Neural cell (in vitro differentiated cells): ENCODE data around the gene RNF145. TPM values are rescaled to one million over a fixed set of nuclear protein-coding genes. Genes with fewer than 3 reads are reported as not detected.
"Not testable (repeated sequence)": the region's sequence is repeated elsewhere in the genome, so short reads cannot be mapped to it uniquely, and the experiment has no call there.

Experiments used
- H2AFZ ChIP-seq: fragments of 200-600, 300-800 bp; sonication (generic), shearing (Covaris generic); 2 replicates; pipeline ENCODE4 v1.6.0; 2014; ENCODE audit warnings: low read depth, mild to moderate bottlenecking, antibody characterized with exemption, low read length, moderate library complexity
- H3F3A ChIP-seq: fragments of 200-600 bp; shearing (Covaris generic); 2 replicates; pipeline ENCODE4 v1.6.1; 2016; ENCODE audit warnings: mild to moderate bottlenecking, moderate library complexity, mixed read lengths, antibody characterized with exemption, low read length; ENCODE audit not compliant: insufficient read depth, poor library complexity, severe bottlenecking
- H3K27ac ChIP-seq: fragments of 200-600, 300-800 bp; sonication (generic), shearing (Covaris generic); 2 replicates; pipeline ENCODE4 v1.5.1; 2014; ENCODE audit warnings: mild to moderate bottlenecking, low read length, moderate library complexity
- H3K27me3 ChIP-seq: fragments of 300-800, 200-600 bp; sonication (generic), shearing (Covaris generic); 2 replicates; pipeline ENCODE4 v1.6.0; 2014; ENCODE audit warnings: mild to moderate bottlenecking, low read depth, low read length, moderate library complexity; ENCODE audit not compliant: insufficient read depth
- H3K36me3 ChIP-seq: fragments of 300-800, 200-600 bp; sonication (generic), shearing (Covaris generic); 2 replicates; pipeline ENCODE4 v1.5.1; 2014; ENCODE audit warnings: mild to moderate bottlenecking, antibody characterized with exemption, low read length, moderate library complexity; ENCODE audit not compliant: insufficient read depth
- H3K4me2 ChIP-seq: fragments of 300-800, 200-600 bp; sonication (generic), shearing (Covaris generic); 2 replicates; pipeline ENCODE4 v1.6.0; 2014; ENCODE audit warnings: mild to moderate bottlenecking, low read length
- H3K4me3 ChIP-seq: fragments of 300-800, 200-600 bp; sonication (generic), shearing (Covaris generic); 2 replicates; pipeline ENCODE4 v1.5.1; 2014; ENCODE audit warnings: mild to moderate bottlenecking, low read length, moderate library complexity
- H3K79me2 ChIP-seq: fragments of 200-600 bp; shearing (Covaris generic); replicated peaks from 2 replicates; pipeline ENCODE4 v1.6.0; 2014; ENCODE audit warnings: mild to moderate bottlenecking, low read length, moderate library complexity; ENCODE audit not compliant: insufficient read depth
- H3K9ac ChIP-seq: fragments of 300-800, 200-600 bp; sonication (generic), shearing (Covaris generic); 2 replicates; pipeline ENCODE4 v1.6.1; 2016; ENCODE audit warnings: mild to moderate bottlenecking, low read length, mixed read lengths
- H3K9me2 ChIP-seq: fragments of 200-600 bp; shearing (Covaris generic); 2 replicates; pipeline ENCODE4 v1.6.1; 2016; ENCODE audit warnings: mild to moderate bottlenecking, low read length, mixed read lengths; ENCODE audit not compliant: insufficient read depth
- H3K9me3 ChIP-seq: fragments of 200-600, 300-800 bp; sonication (generic), shearing (Covaris generic); 2 replicates; pipeline ENCODE4 v1.6.1; 2016; ENCODE audit warnings: mild to moderate bottlenecking, mixed run types, low read length, moderate library complexity, mixed read lengths
- H4K20me1 ChIP-seq: fragments of 200-600 bp; shearing (Covaris generic); 2 replicates; pipeline ENCODE4 v1.6.1; 2016; ENCODE audit warnings: mild to moderate bottlenecking, mixed run types; ENCODE audit not compliant: insufficient read depth
- EP300 ChIP-seq: fragments of 450-650 bp; conservative IDR thresholded peaks from 2 replicates; pipeline ENCODE4 v1.6.1; 2014; ENCODE audit warnings: antibody characterized with exemption, mild to moderate bottlenecking, moderate library complexity; ENCODE audit not compliant: poor library complexity, severe bottlenecking
- EZH2 ChIP-seq: fragments of 200-600, 300-800 bp; shearing (Covaris generic), sonication (generic); IDR thresholded peaks from 2 replicates; pipeline ENCODE4 v1.6.1; 2014; ENCODE audit warnings: antibody characterized with exemption, low read length, borderline replicate concordance, mild to moderate bottlenecking; ENCODE audit not compliant: insufficient read depth, poor library complexity, severe bottlenecking
- MXI1 ChIP-seq: fragments of 450-650 bp; conservative IDR thresholded peaks from 2 replicates; pipeline ENCODE4 v1.6.1; 2014; ENCODE audit warnings: antibody characterized with exemption, mild to moderate bottlenecking; ENCODE audit not compliant: poor library complexity, severe bottlenecking
- POLR2AphosphoS5 ChIP-seq: IDR thresholded peaks from 2 replicates; pipeline ENCODE4 v1.6.1; 2012
- RAD21 ChIP-seq: fragments of 450-650 bp; conservative IDR thresholded peaks from 2 replicates; pipeline ENCODE4 v1.6.1; 2014; ENCODE audit warnings: antibody characterized with exemption, mild to moderate bottlenecking, moderate library complexity
- SMC3 ChIP-seq: fragments of 450-650 bp; conservative IDR thresholded peaks from 2 replicates; pipeline ENCODE4 v1.6.1; 2014; ENCODE audit warnings: antibody characterized with exemption, mild to moderate bottlenecking, moderate library complexity; ENCODE audit not compliant: poor library complexity
- TAF1 ChIP-seq: IDR thresholded peaks from 2 replicates; pipeline ENCODE4 v1.6.1; 2012; ENCODE audit warnings: low read depth
- polyA plus RNA-seq: library from polyadenylated mRNA; depleted of rRNA; stranded (reverse); fragments of >200 nt; gene quantifications from 2 replicates; pipeline ENCODE4 v1.2.3, GENCODE V29; 2014
- TF ChIP-seq, protein P1 (sequence below): IDR thresholded peaks from 2 replicates; pipeline ENCODE4 v1.6.1; 2012; ENCODE audit warnings: borderline replicate concordance
- TF ChIP-seq, protein P2 (sequence below): fragments of 450-650 bp; IDR thresholded peaks from 2 replicates; pipeline ENCODE4 v1.5.1; 2014; ENCODE audit warnings: antibody characterized with exemption, mild to moderate bottlenecking, moderate library complexity; ENCODE audit not compliant: poor library complexity, severe bottlenecking

The RNF145 gene
- polyA plus RNA-seq, 1 donor from 2014 or later: 52.4 TPM

GRCh38 chr5:159121061-159121460, 88.3 kb downstream of the RNF145 start:
- no peaks in the 10 kb centered on the region for H3K9me3 ChIP-seq
- H3F3A ChIP-seq: no peaks in the 10 kb centered on the region
- H4K20me1 ChIP-seq: no peaks in the 10 kb centered on the region
- H3K4me3 ChIP-seq: no peak overlapping the region
- no peaks in the 10 kb centered on the region for H3K9me2 ChIP-seq
- TF ChIP-seq, protein P1, sequence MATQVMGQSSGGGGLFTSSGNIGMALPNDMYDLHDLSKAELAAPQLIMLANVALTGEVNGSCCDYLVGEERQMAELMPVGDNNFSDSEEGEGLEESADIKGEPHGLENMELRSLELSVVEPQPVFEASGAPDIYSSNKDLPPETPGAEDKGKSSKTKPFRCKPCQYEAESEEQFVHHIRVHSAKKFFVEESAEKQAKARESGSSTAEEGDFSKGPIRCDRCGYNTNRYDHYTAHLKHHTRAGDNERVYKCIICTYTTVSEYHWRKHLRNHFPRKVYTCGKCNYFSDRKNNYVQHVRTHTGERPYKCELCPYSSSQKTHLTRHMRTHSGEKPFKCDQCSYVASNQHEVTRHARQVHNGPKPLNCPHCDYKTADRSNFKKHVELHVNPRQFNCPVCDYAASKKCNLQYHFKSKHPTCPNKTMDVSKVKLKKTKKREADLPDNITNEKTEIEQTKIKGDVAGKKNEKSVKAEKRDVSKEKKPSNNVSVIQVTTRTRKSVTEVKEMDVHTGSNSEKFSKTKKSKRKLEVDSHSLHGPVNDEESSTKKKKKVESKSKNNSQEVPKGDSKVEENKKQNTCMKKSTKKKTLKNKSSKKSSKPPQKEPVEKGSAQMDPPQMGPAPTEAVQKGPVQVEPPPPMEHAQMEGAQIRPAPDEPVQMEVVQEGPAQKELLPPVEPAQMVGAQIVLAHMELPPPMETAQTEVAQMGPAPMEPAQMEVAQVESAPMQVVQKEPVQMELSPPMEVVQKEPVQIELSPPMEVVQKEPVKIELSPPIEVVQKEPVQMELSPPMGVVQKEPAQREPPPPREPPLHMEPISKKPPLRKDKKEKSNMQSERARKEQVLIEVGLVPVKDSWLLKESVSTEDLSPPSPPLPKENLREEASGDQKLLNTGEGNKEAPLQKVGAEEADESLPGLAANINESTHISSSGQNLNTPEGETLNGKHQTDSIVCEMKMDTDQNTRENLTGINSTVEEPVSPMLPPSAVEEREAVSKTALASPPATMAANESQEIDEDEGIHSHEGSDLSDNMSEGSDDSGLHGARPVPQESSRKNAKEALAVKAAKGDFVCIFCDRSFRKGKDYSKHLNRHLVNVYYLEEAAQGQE: no peak
- TF ChIP-seq RAD21 (no peak), EZH2 (no peak), MXI1 (no peak), TAF1 (no peak), POLR2AphosphoS5 (no peak), SMC3 (no peak), EP300 (no peak)
- TF ChIP-seq, protein P2, sequence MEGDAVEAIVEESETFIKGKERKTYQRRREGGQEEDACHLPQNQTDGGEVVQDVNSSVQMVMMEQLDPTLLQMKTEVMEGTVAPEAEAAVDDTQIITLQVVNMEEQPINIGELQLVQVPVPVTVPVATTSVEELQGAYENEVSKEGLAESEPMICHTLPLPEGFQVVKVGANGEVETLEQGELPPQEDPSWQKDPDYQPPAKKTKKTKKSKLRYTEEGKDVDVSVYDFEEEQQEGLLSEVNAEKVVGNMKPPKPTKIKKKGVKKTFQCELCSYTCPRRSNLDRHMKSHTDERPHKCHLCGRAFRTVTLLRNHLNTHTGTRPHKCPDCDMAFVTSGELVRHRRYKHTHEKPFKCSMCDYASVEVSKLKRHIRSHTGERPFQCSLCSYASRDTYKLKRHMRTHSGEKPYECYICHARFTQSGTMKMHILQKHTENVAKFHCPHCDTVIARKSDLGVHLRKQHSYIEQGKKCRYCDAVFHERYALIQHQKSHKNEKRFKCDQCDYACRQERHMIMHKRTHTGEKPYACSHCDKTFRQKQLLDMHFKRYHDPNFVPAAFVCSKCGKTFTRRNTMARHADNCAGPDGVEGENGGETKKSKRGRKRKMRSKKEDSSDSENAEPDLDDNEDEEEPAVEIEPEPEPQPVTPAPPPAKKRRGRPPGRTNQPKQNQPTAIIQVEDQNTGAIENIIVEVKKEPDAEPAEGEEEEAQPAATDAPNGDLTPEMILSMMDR: no peak
- H3K79me2 ChIP-seq: no peaks in the 10 kb centered on the region
- no peak overlapping the region for H3K27ac ChIP-seq
- no peak overlapping the region for H3K9ac ChIP-seq
- no peaks in the 10 kb centered on the region for H3K36me3 ChIP-seq
- no peak overlapping the region for H3K4me2 ChIP-seq
- no peak overlapping the region for H2AFZ ChIP-seq
- no peaks in the 10 kb centered on the region for H3K27me3 ChIP-seq

DNA sequence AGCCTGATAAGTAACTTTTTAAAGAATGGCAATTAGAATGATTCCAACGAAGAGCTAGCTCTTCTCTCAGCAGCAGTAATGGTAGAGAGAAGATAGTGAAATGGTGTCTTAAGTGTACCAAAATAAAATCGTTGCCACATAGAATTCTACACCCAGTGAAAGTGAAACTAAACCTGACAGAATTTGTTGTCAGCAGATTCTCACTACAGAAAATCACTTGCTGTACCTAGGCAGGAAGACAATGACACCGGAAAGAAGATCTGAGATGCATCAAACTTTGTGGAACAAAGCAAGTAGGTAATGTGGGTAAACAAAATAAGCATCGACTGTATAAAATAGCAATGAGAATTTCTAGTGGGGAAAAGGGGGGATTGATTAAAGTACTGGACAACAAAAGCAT, 88.9 kb downstream of the RNF145 start:
- Histone ChIP-seq H3K27me3 (no peaks in the 10 kb centered on the region), H3K9ac (no peak overlapping the region), H3K4me2 (no peak overlapping the region), H3K36me3 (no peaks in the 10 kb centered on the region), H3F3A (no peaks in the 10 kb centered on the region), H3K4me3 (no peak overlapping the region), H3K79me2 (no peaks in the 10 kb centered on the region), H3K9me3 (no peaks in the 10 kb centered on the region), H2AFZ (no peak overlapping the region), H3K9me2 (no peaks in the 10 kb centered on the region), H4K20me1 (no peaks in the 10 kb centered on the region), H3K27ac (no peak overlapping the region)
- TF ChIP-seq EP300: no peak
- TF ChIP-seq, protein P1: no peak
- no peak for TF ChIP-seq RAD21
- no peak for TF ChIP-seq TAF1
- TF ChIP-seq, protein P2: no peak
- no peak for TF ChIP-seq SMC3

DNA sequence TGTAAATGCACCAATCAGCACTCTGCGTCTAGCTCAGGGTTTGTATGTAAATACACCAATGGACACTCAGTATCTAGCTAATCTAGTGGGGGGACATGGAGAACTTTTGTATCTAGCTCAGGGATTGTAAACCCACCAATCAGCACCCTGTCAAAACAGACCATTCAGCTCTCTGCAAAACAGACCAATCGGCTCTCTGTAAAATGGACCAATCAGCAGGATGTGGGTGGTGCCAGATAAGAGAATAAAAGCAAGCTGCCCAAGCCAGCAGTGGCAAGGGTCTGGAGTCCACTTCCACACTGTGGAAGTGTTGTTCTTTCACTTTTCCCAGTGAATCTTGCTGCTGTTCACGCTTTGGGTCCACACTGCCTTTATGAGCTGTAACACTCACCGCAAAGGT, 89.5 kb downstream of the RNF145 start:
- H2AFZ ChIP-seq, H3K9ac ChIP-seq, H3K36me3 ChIP-seq, H3F3A ChIP-seq, H4K20me1 ChIP-seq, H3K79me2 ChIP-seq, H3K27ac ChIP-seq, H3K9me2 ChIP-seq, H3K4me3 ChIP-seq, H3K27me3 ChIP-seq, H3K9me3 ChIP-seq, H3K4me2 ChIP-seq: not testable (repeated sequence)
